ENCODE data around the gene DNAI1. TPM values are rescaled to one million over a fixed set of nuclear protein-coding genes. Genes with fewer than 3 reads are reported as not detected.
"Not testable (repeated sequence)": the region's sequence is repeated elsewhere in the genome, so short reads cannot be mapped to it uniquely, and the experiment has no call there.

DNAI1 gene
- total RNA-seq, 1 donor from 2014 or later = not detected

DNA sequence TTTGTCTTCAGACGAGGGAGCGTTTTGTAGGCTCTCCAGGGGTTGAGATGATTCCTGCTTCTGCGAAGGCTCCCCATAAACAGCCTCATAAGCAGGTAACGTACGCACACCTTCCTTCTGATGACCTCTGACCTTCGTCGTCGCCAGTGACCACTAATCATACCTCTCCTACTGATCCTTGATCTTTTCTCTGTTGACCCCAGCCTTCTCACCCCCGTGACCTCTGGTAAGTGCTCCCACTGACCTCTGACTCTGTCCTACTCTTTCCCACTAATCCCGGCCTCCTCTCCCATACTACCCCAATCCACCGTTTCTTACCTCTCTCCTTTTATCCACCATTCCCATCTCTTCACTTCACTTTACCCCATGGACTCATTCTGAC is 345 bp downstream of the DNAI1 start:
- H3K27me3 Mint-ChIP-seq = peaks cover 18% of the 10 kb centered on the region
- peak overlapping the region; percentile 70 for H3K27ac Mint-ChIP-seq
- peak overlapping the region; percentile 92 for H3K4me3 Mint-ChIP-seq
- H3K36me3 Mint-ChIP-seq (ENCODE audit: low read depth) = peaks cover 1% of the 10 kb centered on the region
- H3K4me1 Mint-ChIP-seq = peaks cover 39% of the 10 kb centered on the region
- H3K9me3 Mint-ChIP-seq = no peaks in the 10 kb centered on the region
- intact Hi-C loops (cut with micrococcal nuclease) = loop anchor here (1.0 kb wide), 3 partner anchors 64 to 153 kb away; partner anchors contain the start of gene RPP25L
- no peak for DNase-seq

DNA sequence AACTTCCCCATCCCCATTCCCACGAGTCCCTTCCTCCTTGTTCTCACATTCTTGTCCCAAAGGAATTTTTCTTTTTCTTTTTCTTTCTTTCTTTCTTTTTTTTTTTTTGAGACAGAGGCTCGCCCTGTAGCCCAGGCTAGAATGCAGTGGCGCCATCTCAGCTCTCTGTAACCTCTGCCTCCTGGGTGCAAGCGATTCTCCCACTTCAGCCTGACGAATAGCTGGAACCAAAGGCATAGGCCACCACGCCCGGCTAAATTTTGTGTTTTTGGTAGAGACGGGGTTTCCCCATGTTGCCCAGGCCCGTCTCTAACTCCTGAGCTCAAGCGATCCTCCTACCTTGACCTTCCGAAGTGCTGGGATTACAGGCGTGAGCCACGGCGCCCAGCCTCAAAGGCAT is 751 bp downstream of the DNAI1 start:
- Mint-ChIP-seq H3K27ac (no peak overlapping the region), H3K4me3 (peak overlapping the region; percentile 92), H3K36me3 (ENCODE audit: low read depth) (peaks cover 1% of the 10 kb centered on the region), H3K9me3 (no peaks in the 10 kb centered on the region), H3K4me1 (peaks cover 36% of the 10 kb centered on the region), H3K27me3 (peaks cover 18% of the 10 kb centered on the region)
- intact Hi-C loops (cut with micrococcal nuclease) = no loop called here
- no peak for DNase-seq

DNA sequence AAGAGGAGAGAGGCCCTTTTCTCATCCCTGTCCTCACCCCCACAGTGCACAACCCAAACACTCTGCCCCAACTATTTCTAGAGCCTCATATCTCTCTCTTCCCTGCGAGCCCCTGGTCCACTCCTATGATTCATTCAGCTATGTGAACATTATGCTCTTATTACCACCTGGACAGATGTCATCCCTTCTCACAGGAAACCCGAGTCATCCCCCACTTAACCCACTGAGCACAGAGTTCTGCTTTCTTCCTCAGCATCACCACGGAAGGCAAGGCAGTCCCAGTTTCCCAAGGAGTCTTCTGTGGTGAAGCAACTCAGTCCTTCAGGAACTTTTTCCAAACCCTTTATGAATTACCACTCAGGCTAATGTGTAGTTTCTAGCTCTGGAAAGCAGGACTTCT is 1.3 kb downstream of the DNAI1 start:
- intact Hi-C loops (cut with micrococcal nuclease) = no loop called here
- no peak overlapping the region for H3K27ac Mint-ChIP-seq
- H3K4me1 Mint-ChIP-seq = peaks cover 31% of the 10 kb centered on the region
- no peak overlapping the region for H3K4me3 Mint-ChIP-seq
- no peaks in the 10 kb centered on the region for H3K9me3 Mint-ChIP-seq
- DNase-seq = no peak
- H3K27me3 Mint-ChIP-seq = peaks cover 18% of the 10 kb centered on the region
- H3K36me3 Mint-ChIP-seq (ENCODE audit: low read depth) = peaks cover 1% of the 10 kb centered on the region

DNA sequence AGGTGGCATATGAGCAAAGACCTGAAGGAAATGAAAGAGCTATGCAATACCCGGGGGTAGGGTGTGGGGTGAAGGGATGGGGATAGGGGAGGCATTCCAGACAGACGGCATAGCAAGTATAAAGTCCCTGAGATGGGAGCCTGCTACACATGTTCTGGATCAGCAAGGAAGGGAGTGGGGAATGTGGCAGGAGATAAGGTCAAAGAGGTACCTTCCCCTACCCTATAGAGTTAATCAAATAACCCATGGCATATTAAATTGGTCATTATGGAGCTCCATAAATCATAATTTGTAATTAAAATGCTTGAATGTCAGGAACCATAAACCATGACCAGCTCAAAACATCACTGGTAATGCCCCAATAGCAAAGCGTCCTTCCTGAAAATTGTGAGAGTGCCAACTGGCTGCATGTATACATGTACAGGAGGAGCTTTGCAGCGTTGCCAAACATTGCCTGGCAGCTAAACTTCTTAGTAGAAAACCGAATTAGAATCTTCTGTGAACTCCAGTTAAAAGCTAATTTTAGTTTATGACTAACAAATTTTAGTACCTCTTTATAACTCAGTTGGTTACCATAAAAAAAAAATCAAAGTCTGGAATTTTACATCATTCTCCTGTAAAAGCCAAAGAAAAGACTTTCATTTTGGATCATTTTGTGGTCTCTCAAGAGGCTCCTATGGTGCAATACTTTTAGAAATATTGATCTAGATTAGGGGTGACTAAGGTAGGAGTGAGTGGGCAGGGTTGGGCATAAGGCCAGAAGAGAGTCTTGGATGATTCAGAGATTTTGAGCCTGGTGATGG is 4.7 kb downstream of the DNAI1 start:
- peaks cover 10% of the 10 kb centered on the region for H3K4me1 Mint-ChIP-seq
- H3K27me3 Mint-ChIP-seq = peaks cover 22% of the 10 kb centered on the region
- no peak overlapping the region for H3K4me3 Mint-ChIP-seq
- DNase-seq = no peak
- intact Hi-C loops (cut with micrococcal nuclease) = no loop called here
- H3K9me3 Mint-ChIP-seq = no peaks in the 10 kb centered on the region
- no peaks in the 10 kb centered on the region for H3K36me3 Mint-ChIP-seq (ENCODE audit: low read depth)
- no peak overlapping the region for H3K27ac Mint-ChIP-seq

DNA sequence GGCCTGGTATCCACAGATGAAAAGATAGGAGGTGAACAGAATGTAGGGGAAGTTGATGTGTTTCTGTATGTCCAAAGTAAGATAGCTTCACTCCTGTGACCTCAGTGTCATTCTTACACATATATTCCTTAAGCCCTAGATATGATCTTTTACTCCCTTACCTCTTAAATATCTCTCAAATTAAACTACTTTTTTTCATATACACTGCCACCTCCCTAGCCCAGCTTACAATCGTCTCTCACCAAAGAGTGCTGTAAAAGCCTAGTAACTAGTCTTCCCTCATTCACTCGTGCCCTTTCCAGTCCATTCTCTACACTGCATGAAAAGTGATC is 5.3 kb downstream of the DNAI1 start:
- no peak overlapping the region for H3K4me3 Mint-ChIP-seq
- H3K9me3 Mint-ChIP-seq = no peaks in the 10 kb centered on the region
- no peak for DNase-seq
- H3K4me1 Mint-ChIP-seq = peaks cover 6% of the 10 kb centered on the region
- H3K27ac Mint-ChIP-seq = no peak overlapping the region
- H3K27me3 Mint-ChIP-seq = peaks cover 20% of the 10 kb centered on the region
- H3K36me3 Mint-ChIP-seq (ENCODE audit: low read depth) = no peaks in the 10 kb centered on the region
- intact Hi-C loops (cut with micrococcal nuclease) = no loop called here

DNA sequence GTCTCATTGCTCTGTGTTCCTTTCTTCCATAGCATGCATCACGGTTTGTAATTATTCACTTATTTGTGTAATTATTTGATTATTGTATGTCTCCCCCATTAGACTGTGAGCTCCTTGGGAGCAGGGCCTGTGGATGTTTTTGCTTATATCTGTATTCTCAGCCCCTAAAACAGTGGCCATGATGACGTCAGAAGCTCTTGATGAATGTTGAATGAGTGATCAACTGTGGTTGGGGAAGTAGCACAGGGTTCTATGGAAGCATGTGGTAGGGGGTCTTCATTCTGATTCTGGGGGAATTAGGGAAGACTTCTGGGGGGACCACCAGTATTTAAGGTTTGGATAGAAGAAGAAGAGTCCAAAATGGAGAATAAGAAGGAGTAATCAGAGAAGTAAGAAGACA is 6.0 kb downstream of the DNAI1 start:
- intact Hi-C loops (cut with micrococcal nuclease) = no loop called here
- Mint-ChIP-seq H3K27me3 (peaks cover 17% of the 10 kb centered on the region), H3K4me1 (peaks cover 3% of the 10 kb centered on the region)

DNA sequence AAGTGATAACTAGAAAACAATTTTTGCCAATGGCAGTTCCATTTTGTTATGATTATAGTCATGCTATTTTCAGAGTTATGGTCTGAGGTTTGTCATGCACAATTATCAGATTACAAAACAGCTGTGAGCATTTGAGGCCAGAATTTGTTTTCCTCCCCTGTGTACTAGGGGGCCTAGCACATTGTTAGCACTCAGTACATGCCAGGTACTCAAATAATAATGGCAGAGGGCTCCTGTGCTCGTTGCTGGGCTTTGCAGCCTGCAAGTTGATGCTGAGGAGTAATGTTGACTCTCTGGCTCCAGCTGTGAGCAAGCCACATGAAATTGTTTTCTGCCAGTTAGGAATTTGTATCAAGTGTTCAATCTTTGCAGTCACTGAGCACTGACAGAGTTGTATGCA is 6.9 kb downstream of the DNAI1 start:
- DNase-seq = no peak
- H3K4me1 Mint-ChIP-seq = no peaks in the 10 kb centered on the region
- H3K27me3 Mint-ChIP-seq = peaks cover 15% of the 10 kb centered on the region
- intact Hi-C loops (cut with micrococcal nuclease) = no loop called here
- no peaks in the 10 kb centered on the region for H3K36me3 Mint-ChIP-seq (ENCODE audit: low read depth)
- no peak overlapping the region for H3K27ac Mint-ChIP-seq
- H3K9me3 Mint-ChIP-seq = no peaks in the 10 kb centered on the region
- H3K4me3 Mint-ChIP-seq = no peak overlapping the region

More for the DNA sequence above, 6.0 kb downstream of the DNAI1 start:
- DNase-seq = no peak
- Mint-ChIP-seq H3K36me3 (ENCODE audit: low read depth) (no peaks in the 10 kb centered on the region), H3K9me3 (no peaks in the 10 kb centered on the region), H3K4me3 (no peak overlapping the region), H3K27ac (no peak overlapping the region)

DNA sequence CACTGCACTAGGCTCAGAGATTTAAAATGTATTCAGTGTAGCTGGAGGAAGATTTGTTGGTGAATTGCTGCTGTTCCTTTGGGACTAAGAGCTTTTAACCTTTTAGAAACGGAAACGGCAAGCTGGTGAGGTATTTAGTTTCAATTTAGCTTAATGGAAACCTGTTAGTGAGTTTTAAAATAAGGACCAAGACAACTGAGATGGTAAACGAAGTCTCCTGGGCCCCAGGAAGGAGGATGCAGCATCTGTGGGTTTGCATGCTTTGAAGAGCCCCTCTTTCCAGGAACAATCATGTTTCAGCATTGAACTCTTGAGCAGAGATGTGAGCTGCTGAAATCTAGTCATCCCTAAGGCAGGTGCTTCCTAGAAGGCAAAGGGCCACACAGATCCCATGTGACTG is 16.5 kb downstream of the DNAI1 start:
- H3K27me3 Mint-ChIP-seq = peaks cover 11% of the 10 kb centered on the region
- H3K27ac Mint-ChIP-seq = no peak overlapping the region
- no peaks in the 10 kb centered on the region for H3K9me3 Mint-ChIP-seq
- no peak overlapping the region for H3K4me3 Mint-ChIP-seq
- intact Hi-C loops (cut with micrococcal nuclease) = no loop called here
- no peak for DNase-seq
- no peaks in the 10 kb centered on the region for H3K4me1 Mint-ChIP-seq
- no peaks in the 10 kb centered on the region for H3K36me3 Mint-ChIP-seq (ENCODE audit: low read depth)

DNA sequence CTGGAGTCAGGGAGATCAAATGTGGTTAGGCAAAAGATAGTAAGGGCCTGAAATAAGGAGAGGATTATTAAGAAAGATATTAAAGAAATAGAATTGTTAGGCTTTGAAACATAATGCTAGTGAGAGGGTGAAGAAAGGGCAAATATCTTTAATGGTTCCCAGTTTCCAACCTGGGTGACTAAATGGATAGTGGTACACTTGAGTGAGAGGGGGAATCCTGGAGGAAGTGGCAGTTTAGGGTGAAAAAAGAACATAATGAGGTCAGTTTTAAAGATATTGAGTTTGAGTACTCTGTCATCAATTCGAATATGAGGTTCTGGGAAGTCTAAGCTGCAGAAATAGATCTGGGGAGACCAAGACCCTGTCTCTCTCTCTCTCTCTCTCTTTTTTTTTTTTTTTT is 18.9 kb downstream of the DNAI1 start:
- H3K4me3 Mint-ChIP-seq = no peak overlapping the region
- no peaks in the 10 kb centered on the region for H3K9me3 Mint-ChIP-seq
- intact Hi-C loops (cut with micrococcal nuclease) = no loop called here
- no peaks in the 10 kb centered on the region for H3K36me3 Mint-ChIP-seq (ENCODE audit: low read depth)
- peaks cover 7% of the 10 kb centered on the region for H3K27me3 Mint-ChIP-seq
- no peaks in the 10 kb centered on the region for H3K4me1 Mint-ChIP-seq
- no peak overlapping the region for H3K27ac Mint-ChIP-seq
- DNase-seq = no peak

DNA sequence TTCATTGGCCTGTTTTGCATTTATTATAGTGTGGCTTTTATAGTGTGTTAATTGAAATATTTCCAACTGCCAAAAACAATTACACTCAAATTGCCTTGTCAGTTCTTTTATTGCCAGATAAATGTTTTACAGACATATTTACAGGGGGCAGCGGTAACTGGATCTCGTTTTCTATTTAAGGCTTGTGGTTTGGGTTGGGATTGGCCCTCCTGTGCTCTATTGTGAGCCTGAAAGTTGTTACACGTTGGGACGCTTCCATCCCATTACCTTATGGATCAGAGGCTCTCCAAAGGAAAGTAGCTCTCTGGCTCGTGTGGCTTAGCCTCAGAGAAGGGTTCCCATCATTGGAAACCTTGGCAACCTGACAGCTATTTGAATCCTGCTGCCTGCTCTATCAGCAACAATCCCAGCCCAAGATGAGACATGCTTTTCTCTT is 20.8 kb downstream of the DNAI1 start:
- H3K9me3 Mint-ChIP-seq = no peaks in the 10 kb centered on the region
- no peak overlapping the region for H3K4me3 Mint-ChIP-seq
- H3K36me3 Mint-ChIP-seq (ENCODE audit: low read depth) = no peaks in the 10 kb centered on the region
- no peaks in the 10 kb centered on the region for H3K4me1 Mint-ChIP-seq
- DNase-seq = no peak
- peaks cover 7% of the 10 kb centered on the region for H3K27me3 Mint-ChIP-seq
- intact Hi-C loops (cut with micrococcal nuclease) = no loop called here
- H3K27ac Mint-ChIP-seq = no peak overlapping the region

DNA sequence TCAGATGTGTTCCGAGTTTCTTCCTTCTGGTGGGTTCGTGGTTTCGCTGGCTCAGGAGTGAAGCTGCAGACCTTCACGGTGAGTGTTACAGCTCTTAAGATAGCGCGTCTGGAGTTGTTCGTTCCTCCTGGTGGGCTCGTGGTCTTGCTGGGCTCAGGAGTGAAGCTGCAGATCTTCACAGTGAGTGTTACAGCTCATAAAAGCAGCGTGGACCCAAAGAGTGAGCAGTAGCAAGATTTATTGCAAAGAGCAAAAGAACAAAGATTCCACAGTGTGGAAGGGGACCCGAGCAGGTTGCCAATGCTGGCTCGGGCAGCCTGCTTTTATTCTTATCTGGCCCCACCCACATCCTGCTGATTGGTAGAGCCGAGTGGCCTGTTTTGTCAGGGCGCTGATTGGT is 23.0 kb downstream of the DNAI1 start:
- H3K9me3 Mint-ChIP-seq; intact Hi-C loops (cut with micrococcal nuclease); H3K36me3 Mint-ChIP-seq (ENCODE audit: low read depth); H3K4me3 Mint-ChIP-seq; DNase-seq; H3K27ac Mint-ChIP-seq; H3K4me1 Mint-ChIP-seq: not testable (repeated sequence)
- H3K27me3 Mint-ChIP-seq = peaks cover 12% of the 10 kb centered on the region

DNA sequence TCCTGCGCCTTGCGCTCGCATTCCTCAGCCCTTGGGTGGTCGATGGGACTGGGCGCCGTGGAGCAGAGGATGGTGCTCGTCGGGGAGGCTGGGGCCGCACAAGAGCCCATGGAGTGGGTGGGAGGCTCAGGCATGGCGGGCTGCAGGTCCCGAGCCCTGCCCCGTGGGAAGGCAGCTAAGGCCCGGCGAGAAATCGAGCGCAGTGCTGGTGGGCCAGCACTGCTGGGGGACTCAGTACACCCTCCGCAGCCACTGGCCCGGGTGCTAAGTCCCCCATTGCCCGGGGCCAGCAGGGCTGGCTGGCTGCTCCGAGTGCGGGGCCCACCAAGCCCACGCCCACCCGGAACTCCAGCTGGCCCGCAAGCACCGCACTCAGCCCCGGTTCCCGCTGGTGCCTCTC is 24.1 kb downstream of the DNAI1 start:
- H3K27me3 Mint-ChIP-seq = peaks cover 13% of the 10 kb centered on the region
- H3K36me3 Mint-ChIP-seq (ENCODE audit: low read depth); H3K4me3 Mint-ChIP-seq; H3K4me1 Mint-ChIP-seq; intact Hi-C loops (cut with micrococcal nuclease); H3K9me3 Mint-ChIP-seq; H3K27ac Mint-ChIP-seq; DNase-seq: not testable (repeated sequence)

DNA sequence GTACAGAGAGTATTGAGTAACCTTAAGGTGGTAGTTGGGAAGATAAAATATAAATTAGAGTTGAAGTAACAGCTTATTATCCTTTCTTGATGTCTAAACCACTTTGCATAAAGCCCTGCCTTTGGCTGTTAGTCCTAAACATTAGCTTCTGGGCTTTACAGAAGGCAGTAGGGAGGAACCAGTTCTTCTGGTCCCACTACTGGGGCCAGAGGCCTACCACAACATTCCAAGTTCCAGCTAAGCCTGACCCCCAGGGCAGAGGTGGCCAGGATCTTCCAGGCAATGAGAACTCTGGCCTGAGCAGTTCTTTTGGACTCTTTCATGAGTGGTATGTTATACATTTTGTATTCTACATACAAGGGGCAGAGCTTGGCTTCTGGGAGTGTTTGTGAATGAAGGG is 26.1 kb downstream of the DNAI1 start:
- intact Hi-C loops (cut with micrococcal nuclease) = no loop called here
- no peak overlapping the region for H3K4me3 Mint-ChIP-seq
- no peak overlapping the region for H3K27ac Mint-ChIP-seq
- H3K36me3 Mint-ChIP-seq (ENCODE audit: low read depth) = no peaks in the 10 kb centered on the region
- no peaks in the 10 kb centered on the region for H3K9me3 Mint-ChIP-seq
- no peak for DNase-seq
- H3K4me1 Mint-ChIP-seq = no peaks in the 10 kb centered on the region
- peaks cover 14% of the 10 kb centered on the region for H3K27me3 Mint-ChIP-seq

DNA sequence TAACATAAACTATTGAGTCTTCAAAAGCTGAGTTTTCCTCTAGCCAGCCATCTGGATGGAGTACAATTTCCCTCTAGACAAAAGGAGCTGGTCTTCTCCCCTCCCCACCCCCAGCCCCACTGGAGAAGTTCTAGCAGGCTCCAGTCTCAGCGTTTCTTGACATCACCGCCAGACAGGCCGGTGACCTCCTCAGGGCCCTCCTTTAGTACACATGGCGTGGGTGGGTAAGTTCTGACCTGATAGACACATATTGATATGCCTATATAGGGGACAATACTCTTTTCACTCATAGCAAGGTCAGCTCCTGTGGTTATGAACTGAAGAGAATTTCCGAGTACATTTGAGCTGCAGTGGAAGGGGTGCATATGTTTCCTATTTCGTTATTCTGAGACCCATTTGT is 27.2 kb downstream of the DNAI1 start:
- Mint-ChIP-seq H3K36me3 (ENCODE audit: low read depth) (no peaks in the 10 kb centered on the region), H3K27me3 (peaks cover 14% of the 10 kb centered on the region), H3K9me3 (no peaks in the 10 kb centered on the region), H3K4me3 (no peak overlapping the region), H3K27ac (no peak overlapping the region), H3K4me1 (no peaks in the 10 kb centered on the region)
- DNase-seq = no peak
- intact Hi-C loops (cut with micrococcal nuclease) = no loop called here

DNA sequence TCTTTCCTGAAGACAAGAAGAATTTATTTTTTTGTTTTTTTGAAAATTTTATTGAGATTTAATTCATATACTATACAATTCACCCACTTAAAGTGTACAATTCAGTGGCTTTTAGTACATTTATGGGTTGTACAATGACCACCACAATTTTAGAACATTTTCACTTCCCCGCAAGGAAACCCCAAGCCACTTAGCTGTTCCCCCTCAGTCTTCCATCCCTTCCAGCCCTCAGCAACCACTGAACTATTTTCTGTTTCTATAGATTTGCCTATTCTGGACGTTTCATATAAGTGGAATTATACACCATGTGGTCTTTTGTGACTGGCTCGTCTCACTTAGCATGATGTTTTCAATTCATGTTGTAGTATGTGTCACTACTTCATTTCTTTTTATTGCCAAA is 28.0 kb downstream of the DNAI1 start:
- no peaks in the 10 kb centered on the region for H3K9me3 Mint-ChIP-seq

More for the DNA sequence above, 28.0 kb downstream of the DNAI1 start:
- no peak for DNase-seq
- Mint-ChIP-seq H3K36me3 (ENCODE audit: low read depth) (no peaks in the 10 kb centered on the region), H3K4me3 (no peak overlapping the region), H3K27ac (no peak overlapping the region), H3K4me1 (no peaks in the 10 kb centered on the region), H3K27me3 (peaks cover 14% of the 10 kb centered on the region)
- intact Hi-C loops (cut with micrococcal nuclease) = no loop called here

All from activated CD4-positive, alpha-beta T cell treated with anti-CD3 and anti-CD28 coated beads, Interleukin-2, amount 10 ng/mL, durations not matched to agents 24 days and 14 days (primary cell).